Stimulated activated memory B cell treated with anti-CD40 and anti-IgM and Interleukin-4, amounts not matched to agents 10 μg/mL and 1 μg/mL and 100 μg/mL, for 72 hours (primary cell): ENCODE measurements around the gene ARTN.

Experiments
- ATAC-seq: fragments of 150-1000 bp; cut with Tn5 transposase; 2 replicates; pipeline ENCODE4 v1.10.0; 2021
- H3K27ac Mint-ChIP-seq: one replicate; pipeline ENCODE4 v1.8.0; 2022; ENCODE audit warnings: mild to moderate bottlenecking, mixed read lengths
- H3K27me3 Mint-ChIP-seq: one replicate; pipeline ENCODE4 v1.8.0; 2022; ENCODE audit warnings: mixed read lengths
- H3K36me3 Mint-ChIP-seq: one replicate; pipeline ENCODE4 v1.8.0; 2022; ENCODE audit warnings: mixed read lengths
- H3K4me1 Mint-ChIP-seq: one replicate; pipeline ENCODE4 v1.8.0; 2022; ENCODE audit warnings: mixed read lengths
- H3K4me3 Mint-ChIP-seq: one replicate; pipeline ENCODE4 v1.8.0; 2022; ENCODE audit warnings: mild to moderate bottlenecking, moderate library complexity, mixed read lengths
- H3K9me3 Mint-ChIP-seq: one replicate; pipeline ENCODE4 v1.8.0; 2022; ENCODE audit warnings: mixed read lengths

The ARTN gene

GRCh38 chr1:43951021-43951985 is 17.7 kb downstream of the ARTN start:
- Mint-ChIP-seq H3K4me3 (no peak overlapping the region), H3K36me3 (peaks cover 37% of the 10 kb centered on the region), H3K9me3 (no peaks in the 10 kb centered on the region), H3K27ac (no peak overlapping the region), H3K4me1 (peaks cover 59% of the 10 kb centered on the region), H3K27me3 (no peaks in the 10 kb centered on the region)
- ATAC-seq = no peak

GRCh38 chr1:43952731-43953346 is 19.2 kb downstream of the ARTN start:
- no peak for ATAC-seq
- H3K27ac Mint-ChIP-seq = no peak overlapping the region
- peaks cover 46% of the 10 kb centered on the region for H3K36me3 Mint-ChIP-seq

DNA sequence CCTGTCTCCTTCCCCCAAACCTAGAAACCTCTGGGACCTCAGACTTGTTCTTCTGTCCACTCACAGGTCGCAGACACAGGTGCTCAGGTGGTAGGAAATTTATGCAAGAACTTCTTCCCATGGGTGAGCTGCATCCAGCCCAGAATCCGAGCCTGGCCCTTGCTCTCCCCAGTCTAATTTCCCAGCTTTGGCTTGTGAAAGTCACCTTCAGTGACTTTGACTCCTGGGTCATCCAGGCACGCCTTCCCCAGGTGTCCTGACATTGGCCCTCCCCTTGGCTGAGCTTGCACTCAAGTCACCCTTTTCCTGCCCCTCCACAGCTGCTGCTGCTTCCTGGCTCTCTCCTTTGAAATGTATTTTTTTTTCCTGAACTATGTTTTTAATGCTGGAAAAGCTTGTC is 19.8 kb downstream of the ARTN start:
- Mint-ChIP-seq H3K27ac (no peak overlapping the region), H3K4me3 (no peak overlapping the region), H3K36me3 (peaks cover 51% of the 10 kb centered on the region), H3K27me3 (no peaks in the 10 kb centered on the region), H3K4me1 (peaks cover 44% of the 10 kb centered on the region), H3K9me3 (no peaks in the 10 kb centered on the region)
- ATAC-seq = no peak

More at GRCh38 chr1:43952731-43953346, 19.2 kb downstream of the ARTN start:
- Mint-ChIP-seq H3K9me3 (no peaks in the 10 kb centered on the region), H3K27me3 (no peaks in the 10 kb centered on the region), H3K4me1 (peaks cover 49% of the 10 kb centered on the region), H3K4me3 (no peak overlapping the region)

DNA sequence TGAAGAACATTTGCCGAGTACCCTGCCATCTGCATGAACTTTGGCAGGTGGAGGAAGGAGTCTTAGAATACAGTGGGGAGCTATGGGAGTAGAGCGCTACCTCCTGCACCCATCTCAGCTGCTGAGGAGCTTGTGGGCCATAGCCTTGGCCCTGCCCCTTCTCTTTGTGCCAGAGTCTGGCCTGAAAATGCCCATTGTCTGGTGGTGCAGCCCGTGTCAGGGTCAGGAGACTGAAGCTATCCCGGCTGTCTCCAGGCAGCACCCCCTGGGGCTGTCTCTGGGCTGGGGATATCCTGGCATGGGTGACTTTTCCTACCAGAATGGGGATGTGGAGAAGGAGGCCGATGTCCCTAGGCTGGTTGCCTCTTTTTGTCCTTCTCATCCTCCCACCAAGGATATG is 20.4 kb downstream of the ARTN start:
- H3K4me3 Mint-ChIP-seq = no peak overlapping the region
- no peaks in the 10 kb centered on the region for H3K27me3 Mint-ChIP-seq
- peaks cover 58% of the 10 kb centered on the region for H3K36me3 Mint-ChIP-seq
- H3K27ac Mint-ChIP-seq = no peak overlapping the region
- no peaks in the 10 kb centered on the region for H3K9me3 Mint-ChIP-seq
- no peak for ATAC-seq
- H3K4me1 Mint-ChIP-seq = peaks cover 37% of the 10 kb centered on the region

- H3K9me3 Mint-ChIP-seq = no peaks in the 10 kb centered on the region
- no peak for ATAC-seq
- peaks cover 46% of the 10 kb centered on the region for H3K36me3 Mint-ChIP-seq
- H3K4me1 Mint-ChIP-seq = peaks cover 15% of the 10 kb centered on the region
- H3K4me3 Mint-ChIP-seq = no peak overlapping the region
- no peak overlapping the region for H3K27ac Mint-ChIP-seq
- H3K27me3 Mint-ChIP-seq = no peaks in the 10 kb centered on the region
Observed at GRCh38 chr1:43956234-43956633, 22.6 kb downstream of the ARTN start.

DNA sequence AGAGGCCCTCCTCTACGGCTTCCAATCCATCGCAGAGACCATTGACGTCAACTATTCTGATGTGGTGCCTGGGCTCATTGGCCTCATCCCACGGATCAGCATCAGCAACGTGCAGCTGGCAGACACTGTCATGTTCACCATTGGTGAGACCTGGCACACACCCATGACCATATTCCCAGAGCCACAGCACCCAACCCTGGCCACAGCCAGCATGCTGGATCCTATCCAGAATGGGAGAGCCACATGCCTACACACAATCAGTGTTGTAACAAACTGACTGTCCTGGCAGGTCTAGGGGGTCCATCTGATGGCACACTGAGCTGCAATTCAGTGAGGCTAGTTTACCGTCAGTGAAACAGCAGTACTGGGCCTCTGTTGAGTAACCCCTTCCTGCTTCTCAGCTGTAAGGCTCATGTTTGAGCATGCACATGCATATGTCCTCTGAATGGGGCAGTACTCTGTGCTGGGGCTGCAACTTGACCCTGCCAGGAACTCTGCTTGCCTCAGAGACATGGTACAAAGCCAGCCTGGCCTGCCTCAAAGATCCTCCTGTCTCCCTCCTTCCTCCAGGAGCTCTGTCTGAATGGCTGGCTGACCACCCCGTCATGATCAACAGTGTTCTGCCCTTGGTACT is 23.9 kb downstream of the ARTN start:
- peaks cover 48% of the 10 kb centered on the region for H3K36me3 Mint-ChIP-seq
- peaks cover 10% of the 10 kb centered on the region for H3K4me1 Mint-ChIP-seq
- no peak overlapping the region for H3K4me3 Mint-ChIP-seq
- no peak for ATAC-seq
- H3K27ac Mint-ChIP-seq = no peak overlapping the region
- H3K27me3 Mint-ChIP-seq = no peaks in the 10 kb centered on the region
- no peaks in the 10 kb centered on the region for H3K9me3 Mint-ChIP-seq

DNA sequence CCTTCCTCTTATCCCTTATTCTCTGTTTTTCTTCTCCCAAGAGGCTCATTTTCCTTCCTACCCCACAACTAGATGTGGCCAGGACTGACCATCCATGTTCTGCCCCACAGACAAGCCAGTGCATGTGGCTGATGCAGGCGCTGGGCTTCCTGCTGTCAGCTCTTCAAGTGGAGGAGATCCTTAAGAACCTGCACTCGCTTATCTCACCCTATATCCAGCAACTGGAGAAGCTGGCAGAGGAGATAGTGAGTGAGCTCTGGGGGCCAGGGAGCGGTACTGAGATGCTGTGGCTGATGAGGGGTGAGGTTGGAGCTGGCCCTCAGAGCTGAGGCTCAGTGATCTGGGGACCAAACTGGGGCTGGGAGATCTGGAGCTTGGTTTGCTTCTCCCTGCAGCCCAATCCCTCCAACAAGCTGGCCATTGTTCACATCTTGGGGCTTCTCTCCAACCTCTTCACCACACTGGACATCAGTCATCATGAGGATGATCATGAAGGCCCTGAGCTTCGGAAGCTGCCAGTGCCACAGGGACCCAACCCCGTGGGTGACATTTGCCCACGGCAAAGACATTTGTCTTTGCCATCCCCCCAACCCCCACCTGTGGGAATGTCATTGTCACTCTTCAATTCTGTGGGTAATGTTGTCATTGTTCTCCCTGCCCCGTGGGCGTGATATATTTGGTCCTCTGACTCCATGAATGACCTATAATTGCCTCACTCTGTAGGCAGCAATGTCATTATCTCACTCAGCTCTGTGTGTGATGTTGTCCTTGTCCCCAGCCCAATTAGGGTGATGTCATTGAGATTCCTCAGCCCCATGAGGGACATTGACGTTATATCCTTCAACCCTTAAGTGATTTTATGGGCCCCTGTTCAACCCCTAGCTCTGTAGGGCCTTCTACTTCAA is 25.0 kb downstream of the ARTN start:
- no peak overlapping the region for H3K27ac Mint-ChIP-seq
- peaks cover 46% of the 10 kb centered on the region for H3K36me3 Mint-ChIP-seq
- peaks cover 10% of the 10 kb centered on the region for H3K4me1 Mint-ChIP-seq
- no peak for ATAC-seq
- no peaks in the 10 kb centered on the region for H3K9me3 Mint-ChIP-seq
- H3K4me3 Mint-ChIP-seq = no peak overlapping the region
- H3K27me3 Mint-ChIP-seq = no peaks in the 10 kb centered on the region

GRCh38 chr1:43960798-43961197 is 27.2 kb downstream of the ARTN start:
- Mint-ChIP-seq H3K9me3 (no peaks in the 10 kb centered on the region), H3K27ac (no peak overlapping the region), H3K4me1 (no peaks in the 10 kb centered on the region), H3K36me3 (peaks cover 40% of the 10 kb centered on the region), H3K27me3 (no peaks in the 10 kb centered on the region), H3K4me3 (no peak overlapping the region)
- no peak for ATAC-seq

DNA sequence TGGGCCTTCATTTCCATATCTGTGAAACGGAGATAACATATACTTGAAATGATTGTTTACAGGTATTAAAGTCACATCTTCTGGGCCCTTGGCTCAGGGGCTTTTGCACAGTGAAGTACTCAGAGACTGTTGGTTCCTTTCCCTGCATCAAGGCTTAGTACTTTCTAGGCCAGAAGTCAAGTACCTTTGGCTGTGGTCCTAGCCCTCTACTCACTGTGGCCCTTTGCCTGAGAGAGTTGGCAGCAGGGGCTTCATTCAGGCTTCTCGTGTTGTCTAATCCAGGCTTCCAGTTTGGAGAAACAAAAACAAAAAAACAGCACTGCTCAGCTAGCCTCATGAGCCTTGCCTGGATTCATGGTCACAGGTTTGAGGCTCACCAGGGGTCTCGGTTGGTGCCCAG is 28.1 kb downstream of the ARTN start:
- Mint-ChIP-seq H3K4me1 (no peaks in the 10 kb centered on the region), H3K9me3 (no peaks in the 10 kb centered on the region), H3K27ac (no peak overlapping the region), H3K4me3 (no peak overlapping the region), H3K27me3 (no peaks in the 10 kb centered on the region), H3K36me3 (peaks cover 40% of the 10 kb centered on the region)
- no peak for ATAC-seq

- no peak for ATAC-seq
- Mint-ChIP-seq H3K4me1 (no peaks in the 10 kb centered on the region), H3K9me3 (no peaks in the 10 kb centered on the region), H3K27me3 (no peaks in the 10 kb centered on the region), H3K36me3 (peaks cover 40% of the 10 kb centered on the region), H3K4me3 (no peak overlapping the region), H3K27ac (no peak overlapping the region)
Observed at GRCh38 chr1:43962324-43962723, 28.7 kb downstream of the ARTN start.

DNA sequence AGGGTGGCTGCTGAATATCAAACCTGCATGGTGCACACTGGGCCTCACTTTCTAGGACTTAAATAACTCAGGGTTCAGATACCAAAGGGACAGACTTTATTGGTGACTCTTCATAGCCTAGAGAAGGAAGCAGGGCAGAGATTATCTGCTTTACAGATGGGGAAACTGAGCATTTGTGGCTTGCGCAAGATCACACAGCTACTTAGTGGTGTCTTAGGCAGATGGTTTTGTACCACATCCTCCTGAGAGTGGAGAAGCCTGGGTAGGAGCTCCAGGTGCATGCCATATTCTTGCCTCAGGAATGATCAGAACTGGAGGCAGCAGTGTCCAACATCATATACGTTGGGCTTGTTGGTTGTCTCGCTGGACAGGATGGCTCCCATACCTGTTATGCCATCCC is 29.4 kb downstream of the ARTN start:
- Mint-ChIP-seq H3K36me3 (peaks cover 40% of the 10 kb centered on the region), H3K9me3 (no peaks in the 10 kb centered on the region), H3K4me1 (no peaks in the 10 kb centered on the region), H3K27ac (no peak overlapping the region), H3K27me3 (no peaks in the 10 kb centered on the region), H3K4me3 (no peak overlapping the region)
- ATAC-seq = no peak

DNA sequence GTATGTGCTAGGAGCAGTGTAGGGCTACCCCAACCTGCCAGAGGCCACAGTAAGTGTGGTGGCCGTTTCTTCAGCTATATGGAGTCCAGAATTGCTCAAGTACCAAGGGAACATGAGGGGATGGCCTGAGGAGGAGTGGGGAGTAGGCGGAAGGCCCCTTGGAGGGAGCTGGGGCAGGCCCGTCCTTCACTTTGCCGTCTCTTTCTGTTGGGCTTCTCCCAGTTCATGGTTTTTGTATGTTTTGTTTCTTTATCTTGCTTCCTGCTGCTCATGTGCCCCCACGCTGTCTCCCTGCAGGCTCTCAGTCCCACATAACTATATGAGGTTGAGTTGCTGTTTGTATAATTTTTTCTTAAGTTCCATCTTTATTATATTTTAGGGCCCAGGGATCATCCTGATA is 30.3 kb downstream of the ARTN start:
- H3K4me3 Mint-ChIP-seq = no peak overlapping the region
- H3K27me3 Mint-ChIP-seq = no peaks in the 10 kb centered on the region
- no peaks in the 10 kb centered on the region for H3K4me1 Mint-ChIP-seq
- peaks cover 34% of the 10 kb centered on the region for H3K36me3 Mint-ChIP-seq
- H3K27ac Mint-ChIP-seq = no peak overlapping the region
- ATAC-seq = no peak
- no peaks in the 10 kb centered on the region for H3K9me3 Mint-ChIP-seq

GRCh38 chr1:43965316-43965715 is 31.7 kb downstream of the ARTN start:
- peaks cover 12% of the 10 kb centered on the region for H3K4me1 Mint-ChIP-seq
- H3K27me3 Mint-ChIP-seq = no peaks in the 10 kb centered on the region
- ATAC-seq = no peak
- no peak overlapping the region for H3K27ac Mint-ChIP-seq
- peaks cover 28% of the 10 kb centered on the region for H3K36me3 Mint-ChIP-seq
- H3K4me3 Mint-ChIP-seq = no peak overlapping the region
- no peaks in the 10 kb centered on the region for H3K9me3 Mint-ChIP-seq

GRCh38 chr1:43968348-43968948 is 34.8 kb downstream of the ARTN start:
- no peak for ATAC-seq
- no peak overlapping the region for H3K4me3 Mint-ChIP-seq
- H3K27ac Mint-ChIP-seq = no peak overlapping the region
- H3K4me1 Mint-ChIP-seq = peaks cover 27% of the 10 kb centered on the region
- H3K36me3 Mint-ChIP-seq = peaks cover 17% of the 10 kb centered on the region
- no peaks in the 10 kb centered on the region for H3K27me3 Mint-ChIP-seq
- no peaks in the 10 kb centered on the region for H3K9me3 Mint-ChIP-seq
